IMR-90 (cell line): ENCODE data around the gene SEC23IP.

ENCODE experiments used
- BHLHE40 ChIP-seq: fragments of 150-350 bp; IDR thresholded peaks from 2 replicates; pipeline ENCODE4 v1.6.1; 2016; ENCODE audit warnings: mild to moderate bottlenecking, low read depth, low read length
- CEBPB ChIP-seq: IDR thresholded peaks from 2 replicates; pipeline ENCODE4 v1.6.1; 2012; ENCODE audit warnings: low read depth, low read length, improper control_type of control experiment
- CHD1 ChIP-seq: IDR thresholded peaks from 2 replicates; pipeline ENCODE4 v1.6.1; 2012; ENCODE audit warnings: low read depth, low read length, improper control_type of control experiment
- CTCF ChIP-seq: conservative IDR thresholded peaks from 2 replicates; pipeline ENCODE4 v1.5.1; 2012; ENCODE audit warnings: mild to moderate bottlenecking, low read depth, low read length, improper control_type of control experiment
- ELK1 ChIP-seq: fragments of 150-350 bp; IDR thresholded peaks from 2 replicates; pipeline ENCODE4 v1.6.1; 2016; ENCODE audit warnings: low read depth, mild to moderate bottlenecking, low read length, moderate library complexity, borderline replicate concordance
- FOS ChIP-seq: fragments of 150-350 bp; IDR thresholded peaks from 2 replicates; pipeline ENCODE4 v1.6.1; 2016; ENCODE audit warnings: low read depth, low read length
- MAZ ChIP-seq: IDR thresholded peaks from 2 replicates; pipeline ENCODE4 v1.6.1; 2012; ENCODE audit warnings: low read depth, mild to moderate bottlenecking, low read length, improper control_type of control experiment, moderate library complexity, borderline replicate concordance
- MXI1 ChIP-seq: IDR thresholded peaks from 2 replicates; pipeline ENCODE4 v1.6.1; 2012; ENCODE audit warnings: low read depth, mild to moderate bottlenecking, low read length, moderate library complexity, borderline replicate concordance
- NFE2L2 ChIP-seq: fragments of 150-350 bp; IDR thresholded peaks from 2 replicates; pipeline ENCODE4 v1.6.1; 2016; ENCODE audit warnings: low read depth, mild to moderate bottlenecking, low read length
- POLR2A ChIP-seq: IDR thresholded peaks from 2 replicates; pipeline ENCODE4 v1.6.1; 2012; ENCODE audit warnings: mild to moderate bottlenecking, low read depth, low read length
- RAD21 ChIP-seq: IDR thresholded peaks from 2 replicates; pipeline ENCODE4 v1.6.1; 2012; ENCODE audit warnings: low read length, improper control_type of control experiment
- USF2 ChIP-seq: fragments of 150-350 bp; IDR thresholded peaks from 2 replicates; pipeline ENCODE4 v1.6.1; 2017; ENCODE audit warnings: mild to moderate bottlenecking, antibody characterized with exemption, low read length, low read depth

- TF ChIP-seq CTCF (no peak), MXI1 (no peak), POLR2A (no peak), BHLHE40 (no peak), CEBPB (no peak), FOS (no peak), ELK1 (no peak), USF2 (no peak), MAZ (no peak), NFE2L2 (no peak), CHD1 (no peak), RAD21 (no peak)
Observed at GRCh38 chr10:119957451-119957850, 64.9 kb downstream of the SEC23IP start.
